ENCODE results near the gene PPARD.
A peak's percentile ranks its signal among the peaks of the same experiment; 100 is the strongest.

Gene PPARD

DNA sequence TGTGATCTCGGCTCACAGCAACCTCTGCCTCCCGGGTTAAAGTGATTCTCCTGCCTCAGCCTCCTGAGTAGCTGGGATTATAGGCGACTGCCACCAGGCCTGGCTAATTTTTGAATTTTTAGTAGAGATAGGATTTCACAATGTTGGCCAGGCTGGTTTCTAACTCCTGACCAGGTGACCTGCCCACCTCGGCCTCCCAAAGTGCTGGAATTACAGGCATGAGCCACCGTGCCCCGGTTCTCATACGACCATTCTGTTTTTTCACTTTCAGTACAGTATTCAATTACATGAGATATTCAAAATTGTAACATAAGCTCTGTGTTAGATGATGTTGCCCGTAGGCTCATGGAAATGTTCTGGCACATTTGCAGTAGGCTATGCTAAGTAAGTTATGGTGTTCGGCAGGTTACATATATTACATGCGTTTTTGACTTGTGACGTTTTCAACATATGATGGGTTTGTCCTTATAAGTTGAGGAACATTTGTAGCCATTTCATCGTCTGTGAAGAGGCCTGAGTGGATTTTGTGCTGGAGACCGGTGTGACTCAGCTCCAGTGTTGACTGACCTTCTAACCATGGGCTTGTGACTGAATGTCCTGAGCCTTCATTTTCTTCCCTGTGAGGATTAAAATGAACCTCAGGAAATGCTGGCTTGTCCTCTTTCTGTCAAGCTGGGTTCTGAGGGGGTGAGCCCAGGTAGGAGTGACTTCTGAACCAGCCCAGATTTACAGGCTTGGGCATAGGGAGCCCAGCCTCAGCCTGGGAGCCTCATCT, 12.2 kb downstream of the PPARD start:
- no peak for DNase-seq (ENCODE audit: low spot score)

DNA sequence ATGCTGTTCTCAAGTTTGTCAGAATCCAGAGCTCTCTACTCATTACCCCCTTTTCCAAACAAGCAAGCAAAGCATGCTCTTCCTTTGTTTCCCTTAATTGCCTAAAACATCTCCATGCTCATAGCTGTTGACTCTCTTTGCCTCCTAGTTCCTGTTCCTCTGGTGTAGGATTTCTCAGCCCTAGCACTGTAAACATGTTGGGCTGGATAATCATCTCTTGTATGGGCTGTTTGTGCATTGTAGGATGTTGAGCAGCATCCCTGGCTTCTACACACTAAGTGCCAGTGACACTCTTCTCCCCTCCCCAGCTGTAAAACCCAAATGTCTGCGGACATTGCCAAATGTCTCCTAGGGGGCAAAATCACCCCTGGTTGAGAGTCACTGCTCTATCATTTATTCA, 14.0 kb downstream of the PPARD start:
- no peak for DNase-seq (ENCODE audit: low spot score)

DNA sequence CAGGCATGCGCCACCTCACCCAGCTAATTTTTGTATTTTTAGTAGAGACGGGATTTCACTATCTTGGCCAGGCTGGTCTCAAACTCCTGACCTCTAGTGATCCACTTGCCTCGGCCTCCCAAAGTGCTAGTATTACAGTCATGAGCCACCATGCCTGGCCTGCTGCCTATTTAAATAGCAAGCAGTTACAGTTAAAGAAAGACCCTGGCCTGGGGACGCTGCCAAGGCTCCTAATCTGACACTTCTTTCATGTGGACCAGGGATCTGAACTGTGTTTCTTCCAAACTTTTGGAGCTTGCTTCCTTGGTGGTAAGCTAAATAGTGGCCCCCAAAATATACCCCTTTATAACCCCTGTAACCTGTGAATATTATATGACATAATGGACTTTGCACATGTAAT, 15.3 kb downstream of the PPARD start:
- DNase-seq (ENCODE audit: low spot score), result no peak

DNA sequence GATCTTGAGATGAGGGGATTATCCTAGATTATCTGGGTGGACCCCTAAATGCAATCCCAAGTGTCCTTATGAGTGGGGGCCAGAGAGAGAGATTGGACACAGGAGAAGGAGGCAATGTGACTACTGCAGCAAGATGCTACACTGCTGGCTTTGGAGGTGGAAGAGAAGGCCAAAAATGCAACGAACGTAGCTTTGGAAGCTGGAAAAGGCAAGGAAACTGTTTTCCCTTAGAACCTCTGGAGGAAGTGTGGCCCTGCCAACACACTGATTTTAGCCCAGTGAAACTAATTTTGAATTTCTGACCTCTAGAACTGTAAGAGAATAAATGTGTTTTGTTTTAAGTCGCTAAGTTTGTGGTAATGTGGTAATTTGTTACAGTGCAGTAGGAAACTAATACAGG, 15.7 kb downstream of the PPARD start:
- DNase-seq (ENCODE audit: low spot score), result no peak

DNA sequence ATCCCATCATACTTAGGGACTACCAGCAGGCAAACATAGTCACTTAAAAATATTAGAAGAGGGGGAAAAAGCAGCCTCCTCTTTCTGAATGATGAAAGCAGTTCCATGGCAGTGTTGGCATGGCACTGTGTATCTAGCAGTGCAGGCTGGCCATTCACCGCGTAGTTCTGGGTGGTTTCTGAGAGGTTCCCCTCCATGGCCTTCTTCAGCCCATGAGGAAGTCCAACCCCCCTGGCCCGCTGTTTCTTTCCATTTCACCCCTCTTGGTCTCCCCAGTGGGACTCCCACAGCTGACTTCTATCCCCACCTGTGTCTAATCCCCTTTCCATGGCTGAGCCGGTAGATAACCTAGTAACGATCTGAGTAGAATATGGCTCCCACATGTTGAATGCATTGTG, 17.0 kb downstream of the PPARD start:
- no peak for DNase-seq (ENCODE audit: low spot score)

DNA sequence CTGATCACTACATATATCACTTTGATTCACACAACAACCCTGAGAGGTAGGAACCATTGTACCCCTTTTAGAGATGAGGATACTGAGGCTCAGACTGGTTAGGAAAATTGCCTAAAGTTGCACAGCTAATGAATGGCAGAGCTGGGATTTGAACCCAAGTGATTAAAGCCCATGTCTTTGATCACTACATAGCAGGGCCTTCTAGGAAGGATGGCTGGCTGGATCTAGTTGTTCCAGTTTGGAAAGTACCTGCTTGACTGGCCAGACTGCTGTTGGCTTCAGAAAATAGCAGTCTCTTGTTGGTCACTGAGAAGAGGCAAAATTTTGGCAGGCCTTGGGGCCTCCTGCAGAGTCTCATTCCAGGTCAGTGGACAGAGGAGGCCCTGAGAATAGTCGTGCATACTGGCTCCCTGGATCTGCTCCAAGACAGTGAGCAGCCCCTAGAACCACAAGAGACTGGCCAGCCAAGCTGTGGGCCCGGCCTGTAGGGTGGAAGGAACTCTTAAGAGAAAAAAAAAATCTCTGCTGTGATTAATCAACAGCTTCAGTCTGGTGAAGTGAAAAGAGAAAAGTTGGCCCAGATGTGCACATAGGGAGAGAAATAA, 17.5 kb downstream of the PPARD start:
- peak; percentile 85 for DNase-seq (ENCODE audit: low spot score)

DNA sequence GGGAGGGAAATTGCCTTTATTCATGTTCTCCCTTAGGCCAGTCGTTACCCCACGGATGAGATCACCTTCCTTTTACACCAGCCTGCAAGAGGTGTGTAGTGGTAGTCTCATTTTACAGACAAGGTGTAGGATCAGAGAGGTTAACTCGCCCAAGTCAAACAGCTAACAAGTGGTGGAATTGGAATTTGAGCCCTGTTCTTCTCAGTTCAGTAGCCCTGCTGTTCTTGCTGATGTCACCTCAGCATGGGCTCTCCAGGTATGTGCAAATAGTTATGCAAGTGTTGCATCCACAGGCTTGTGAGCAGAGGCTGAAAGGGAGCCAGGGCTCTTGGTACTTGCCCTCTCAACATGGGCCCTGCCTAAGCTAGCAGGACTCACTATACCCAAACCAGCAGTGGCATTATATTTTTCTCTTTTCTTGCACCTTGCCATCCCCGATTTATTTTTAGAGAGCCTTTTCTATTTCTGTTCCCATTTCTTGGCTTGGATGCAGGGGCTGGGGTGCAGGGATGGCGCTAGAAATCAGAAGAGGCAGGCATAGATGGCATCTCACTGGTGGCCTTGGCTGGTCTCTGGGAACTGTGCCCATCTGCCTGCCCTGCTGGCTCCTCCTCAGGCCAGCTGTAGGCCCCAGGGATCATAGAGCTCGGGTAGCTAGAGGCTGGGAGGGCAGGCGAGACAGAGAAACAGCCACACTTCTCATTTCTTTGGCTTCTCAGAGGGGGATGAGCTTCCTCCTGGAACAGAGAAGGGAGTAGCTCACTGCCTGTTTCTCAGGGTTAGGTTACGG, 18.2 kb downstream of the PPARD start:
- DNase-seq (ENCODE audit: low spot score), result peak; percentile 91

DNA sequence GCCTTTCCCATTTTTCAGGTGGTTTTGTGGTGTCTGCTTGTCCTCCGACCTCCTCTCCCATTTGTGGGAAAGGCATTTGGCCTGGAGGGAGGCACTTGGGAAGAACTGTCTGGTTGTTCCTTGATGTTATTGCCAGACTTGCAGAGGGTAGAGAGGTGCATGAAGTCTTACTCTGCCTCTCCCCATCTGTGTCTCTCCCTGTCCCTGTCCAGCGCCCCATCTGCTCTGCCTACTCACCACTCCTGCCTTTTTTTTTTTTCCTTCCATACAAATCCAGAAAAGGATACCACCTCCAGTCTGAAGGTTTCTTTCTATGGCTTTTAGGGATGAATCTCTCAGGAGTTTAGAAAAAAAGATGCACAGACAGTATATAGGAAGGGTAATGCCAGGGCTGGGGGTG, 19.8 kb downstream of the PPARD start:
- no peak for DNase-seq (ENCODE audit: low spot score)

DNA sequence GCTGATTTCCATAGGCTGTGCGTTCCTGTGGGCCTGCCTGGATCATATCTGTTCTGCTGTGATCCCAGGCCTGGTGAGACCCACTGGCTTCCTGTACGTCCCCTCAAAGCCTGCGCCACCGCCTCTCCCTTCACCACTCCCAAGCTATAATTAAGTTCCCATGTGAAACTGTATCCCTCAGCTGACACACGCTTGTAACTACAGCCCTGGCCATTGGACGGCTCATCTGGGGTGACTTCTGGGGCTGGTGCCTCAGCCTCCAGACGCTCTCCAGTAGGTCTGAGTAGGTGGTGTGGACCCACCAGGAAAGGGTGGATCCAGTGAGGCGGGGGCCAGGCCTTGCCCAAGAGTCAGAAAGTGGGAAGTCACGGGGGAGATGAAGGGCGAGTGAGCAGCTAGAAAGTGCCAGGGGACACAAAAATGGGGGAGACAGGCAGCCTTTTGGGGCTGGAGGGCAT, 21.0 kb downstream of the PPARD start:
- DNase-seq (ENCODE audit: low spot score), result no peak

DNA sequence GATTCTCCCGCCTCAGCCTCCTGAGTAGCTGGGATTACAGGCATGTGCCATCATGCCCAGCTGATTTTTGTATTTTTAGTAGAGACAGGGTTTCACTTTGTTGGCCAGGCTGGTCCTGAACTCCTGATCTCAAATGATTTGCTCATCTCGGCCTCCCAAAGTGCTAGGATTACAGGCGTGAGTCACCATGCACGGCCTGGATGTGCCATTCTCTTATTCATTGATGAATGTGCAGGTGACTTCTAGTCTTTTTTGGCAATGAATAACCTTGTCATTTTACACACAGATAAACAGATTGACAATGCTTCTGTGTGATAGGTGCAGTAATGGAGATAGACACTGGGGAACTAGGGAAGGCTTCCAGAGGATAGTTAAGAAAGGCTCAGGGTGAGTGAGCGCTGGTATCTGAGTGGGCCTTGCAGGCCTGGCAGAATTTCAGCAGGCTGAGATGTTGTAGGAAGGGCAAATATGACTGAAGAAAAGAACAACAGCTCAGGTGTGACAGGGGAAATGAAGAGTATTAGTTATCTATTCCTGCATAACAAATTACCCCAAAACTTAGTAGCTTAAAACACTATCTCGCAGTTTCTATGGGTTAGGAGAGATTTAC, 23.3 kb downstream of the PPARD start:
- no peak for DNase-seq (ENCODE audit: low spot score)

DNA sequence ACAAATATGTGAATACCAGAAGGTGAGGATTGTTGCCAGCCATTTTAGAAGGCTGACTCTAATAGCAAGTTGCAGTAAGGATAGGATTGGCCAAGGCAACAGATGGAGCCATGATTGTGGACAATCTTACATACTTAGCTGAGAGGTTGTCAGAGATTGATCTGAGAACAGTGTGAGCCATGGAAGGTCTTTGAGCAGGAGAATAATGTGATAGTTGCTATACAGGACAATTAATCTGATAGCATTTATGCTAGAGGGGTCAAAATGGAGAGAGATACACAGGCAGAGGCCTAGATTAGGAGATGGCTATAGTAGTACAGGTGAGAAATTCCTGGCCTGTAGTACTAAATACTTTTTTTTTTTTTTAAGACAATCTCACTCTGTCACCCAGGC, 23.8 kb downstream of the PPARD start:
- DNase-seq (ENCODE audit: low spot score), result no peak

DNA sequence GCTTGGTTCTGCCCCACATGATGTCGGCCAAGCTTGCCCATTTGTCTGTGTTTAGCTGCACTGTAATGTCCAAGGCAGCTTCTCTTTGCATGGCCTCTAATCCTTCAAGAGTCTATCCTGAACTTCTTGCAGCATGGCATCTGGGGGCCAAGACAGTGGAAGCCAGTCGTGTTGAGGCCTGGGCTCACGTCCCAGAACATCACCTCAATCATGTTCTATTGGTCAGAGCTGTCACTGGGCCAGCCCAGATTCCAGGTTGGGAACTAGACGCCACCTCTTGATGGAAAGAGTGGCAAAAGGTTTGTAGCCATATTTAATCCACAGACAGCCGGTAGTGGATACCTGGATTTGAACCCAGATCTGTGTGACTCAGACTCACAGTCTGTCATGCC, 25.3 kb downstream of the PPARD start:
- DNase-seq (ENCODE audit: low spot score), result no peak

DNA sequence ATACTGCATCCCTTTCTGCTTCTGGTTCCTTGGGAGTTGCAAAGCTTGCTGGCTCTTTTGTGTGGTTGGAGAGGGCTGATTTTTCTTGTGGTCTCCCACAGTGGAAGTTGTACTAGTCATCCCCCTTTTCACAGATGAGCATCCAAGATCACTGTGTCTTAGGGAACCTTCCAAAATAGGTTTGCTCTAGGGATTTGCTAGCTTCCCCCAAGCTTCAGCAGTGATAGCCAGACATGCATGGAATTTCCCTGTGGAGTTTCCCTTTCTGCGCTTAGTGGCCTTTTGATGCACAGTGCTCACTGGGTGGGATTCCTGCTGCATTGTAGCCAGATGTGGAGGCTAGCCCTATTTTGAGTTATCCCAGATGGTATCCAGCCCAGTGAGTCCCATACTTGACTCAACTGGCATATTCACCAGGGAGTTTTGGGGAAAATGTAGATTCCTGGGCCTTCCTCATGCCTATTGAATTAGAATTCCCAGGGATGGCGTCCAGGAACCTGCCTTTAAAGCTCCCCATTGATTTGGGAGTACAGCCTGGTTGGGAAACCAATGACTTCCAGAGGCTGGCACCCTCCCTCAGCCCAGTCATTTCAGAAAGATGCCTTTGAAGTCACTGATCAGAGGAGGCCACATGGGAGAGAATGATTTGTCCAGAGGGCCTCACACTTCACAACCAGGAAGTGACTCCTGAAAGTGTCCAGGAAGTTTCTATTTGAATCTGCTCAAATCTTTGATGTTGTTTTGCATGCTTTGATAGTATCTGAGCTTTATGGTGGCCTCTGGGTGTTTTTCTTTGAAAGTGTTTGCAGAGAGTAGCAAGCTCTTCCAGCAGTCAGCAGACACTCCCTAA, 25.9 kb downstream of the PPARD start:
- DNase-seq (ENCODE audit: low spot score), result no peak

DNA sequence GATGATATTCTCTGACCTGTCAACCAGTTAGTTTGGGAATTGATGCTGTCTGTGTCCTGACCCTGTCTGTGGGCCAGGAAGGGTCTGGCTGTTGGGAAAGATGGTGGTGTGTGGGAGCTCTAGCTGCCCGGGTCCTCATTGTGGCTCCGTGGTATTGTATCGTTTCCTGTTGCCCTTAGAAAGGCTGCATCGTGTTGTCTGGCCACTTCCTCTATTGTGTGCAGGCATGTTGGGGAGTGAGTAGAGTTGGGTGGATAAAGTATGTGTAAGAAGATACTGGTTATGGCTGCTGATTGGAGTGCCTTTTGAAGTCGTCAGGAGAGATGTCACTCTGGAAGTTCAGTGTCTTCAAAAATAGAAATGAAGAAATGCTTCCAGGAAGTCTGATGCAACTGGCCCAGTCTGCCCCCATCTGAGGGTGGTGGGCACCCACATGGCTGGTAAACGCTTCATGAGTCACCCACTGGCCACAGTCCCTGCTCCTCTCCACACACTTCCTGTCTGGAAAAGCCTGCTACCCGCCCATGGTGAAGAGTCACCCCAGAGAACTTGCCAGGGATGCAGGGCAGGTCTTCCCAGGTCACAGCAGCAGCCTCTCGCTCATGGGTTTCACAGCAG, 27.9 kb downstream of the PPARD start:
- peak; percentile 77 for DNase-seq (ENCODE audit: low spot score)

DNA sequence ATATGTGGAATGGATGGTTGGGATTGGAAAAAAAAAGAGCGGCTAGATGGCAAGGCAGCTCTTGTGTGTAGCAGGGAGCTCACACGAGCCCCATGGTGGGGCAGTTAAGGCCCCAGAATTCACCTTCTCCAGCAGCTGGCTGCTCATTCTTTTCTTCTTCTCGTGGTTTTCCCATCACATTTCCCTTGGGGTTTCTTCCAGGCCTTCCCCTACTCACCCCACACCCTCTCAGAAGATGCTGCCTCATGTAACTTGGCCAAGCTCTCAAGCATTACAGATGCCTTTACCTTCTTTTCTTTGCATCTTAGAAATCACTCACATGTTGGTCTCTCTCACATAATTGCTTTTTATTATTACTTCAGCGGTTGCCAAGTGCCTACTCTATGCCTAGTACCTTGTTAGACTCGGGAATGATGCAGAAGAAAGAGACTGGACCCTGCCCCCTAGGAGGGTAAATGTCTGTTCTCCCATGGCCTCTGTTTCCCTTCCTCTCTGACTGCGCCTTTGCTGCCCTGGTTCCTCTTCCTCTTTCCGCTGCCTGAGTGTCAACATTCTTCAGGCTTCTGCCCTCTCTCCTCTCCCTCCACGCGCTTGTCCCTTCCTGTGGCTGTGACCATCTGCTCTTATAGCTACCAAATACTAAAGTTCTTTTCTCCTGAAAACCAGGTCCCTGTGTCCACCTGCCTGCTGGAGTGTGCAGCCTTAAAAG, 28.6 kb downstream of the PPARD start:
- peak; percentile 77 for DNase-seq (ENCODE audit: low spot score)

DNA sequence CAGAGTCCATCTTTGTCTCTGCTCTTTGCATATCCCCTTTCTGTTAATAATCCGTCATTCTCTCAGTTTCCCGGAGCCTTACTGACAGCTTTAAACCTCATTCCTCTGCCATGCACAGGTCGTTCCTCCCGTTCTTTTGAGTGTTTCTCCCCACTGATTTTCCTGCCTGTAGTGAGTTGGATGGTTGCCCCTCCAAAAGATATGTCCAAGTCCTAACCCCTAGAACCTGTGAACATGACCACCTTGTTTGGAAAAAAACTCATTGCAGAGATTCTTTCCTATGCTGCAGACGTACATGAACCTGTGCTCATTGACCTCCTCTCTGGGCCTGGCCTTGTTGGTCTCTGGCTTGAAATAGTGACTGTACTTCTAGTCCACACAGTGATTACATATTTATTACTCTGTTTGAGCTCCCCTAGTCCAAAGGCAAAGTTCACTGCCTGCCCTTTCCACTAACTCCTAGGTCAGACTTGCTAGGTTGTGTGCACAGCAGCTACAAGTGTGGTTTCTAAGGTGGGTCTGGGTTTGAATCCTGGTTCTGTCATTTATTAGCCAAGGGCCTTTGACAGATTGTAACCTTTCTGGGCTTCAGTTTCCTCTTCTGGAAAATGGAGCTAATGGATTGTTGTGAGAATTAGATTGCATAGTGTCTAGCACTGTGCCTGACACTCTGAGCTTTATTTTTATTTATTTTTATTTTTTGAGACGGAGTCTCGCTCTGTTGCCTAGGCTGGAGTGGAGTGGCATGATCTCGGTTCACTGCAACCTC, 29.3 kb downstream of the PPARD start:
- no peak for DNase-seq (ENCODE audit: low spot score)

DNA sequence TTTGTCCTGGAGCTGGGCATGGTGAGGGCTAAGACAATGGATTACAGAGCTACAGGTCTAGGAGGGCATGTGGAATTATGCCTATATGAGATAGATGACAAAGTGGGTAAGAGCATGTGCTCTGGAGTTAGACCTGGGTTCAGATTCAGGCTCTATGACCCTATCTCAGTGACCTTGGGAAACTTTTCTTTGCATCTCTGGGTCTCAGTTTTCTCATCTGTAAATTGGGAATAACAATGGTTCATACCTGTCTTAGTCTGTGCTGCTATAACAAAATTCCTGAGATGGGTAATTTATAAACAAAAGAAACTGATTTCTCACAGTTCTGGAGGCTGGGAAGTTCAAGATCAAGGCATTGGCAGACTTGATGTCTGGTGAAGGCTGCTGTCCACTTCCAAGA, 30.3 kb downstream of the PPARD start:
- no peak for DNase-seq (ENCODE audit: low spot score)

DNA sequence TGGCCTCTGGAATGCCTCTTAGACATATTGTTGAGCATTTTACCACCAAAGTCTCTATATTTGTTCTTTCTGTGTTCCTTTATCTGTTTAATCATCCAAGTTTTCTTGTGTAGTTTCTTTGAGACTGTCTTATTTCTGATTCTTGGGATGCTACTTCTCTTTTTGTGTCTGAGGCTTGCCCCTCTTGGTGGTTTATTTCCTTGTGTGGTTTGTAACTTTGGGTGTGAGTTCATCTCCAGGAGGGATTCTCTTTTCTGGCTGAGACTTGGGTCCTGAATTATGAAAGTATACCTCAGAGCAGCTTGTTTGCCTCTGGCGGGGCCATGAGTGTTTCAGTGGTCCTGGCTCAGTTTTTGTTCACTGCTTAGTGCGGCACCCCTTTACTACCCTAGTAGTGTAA, 33.9 kb downstream of the PPARD start:
- no peak for DNase-seq (ENCODE audit: low spot score)

DNA sequence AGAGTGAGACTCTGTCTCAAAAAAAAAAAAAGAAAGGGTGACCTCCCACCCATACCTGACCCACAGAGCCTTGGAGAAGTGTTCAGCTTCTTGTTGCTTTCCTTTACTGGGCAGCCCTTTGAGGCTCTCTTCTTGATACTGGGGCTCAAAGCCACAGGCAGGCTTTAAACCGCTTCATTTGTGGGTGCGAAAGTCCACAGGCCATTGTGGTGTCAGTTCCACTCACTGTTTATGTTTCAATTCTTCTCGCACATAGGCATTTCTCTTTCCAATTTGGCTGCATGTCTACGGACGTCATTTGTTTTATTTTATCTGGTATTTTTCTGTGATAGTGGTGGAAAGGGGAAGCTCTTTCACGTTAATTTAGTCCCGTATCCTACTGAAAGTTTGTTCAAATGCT, 34.6 kb downstream of the PPARD start:
- DNase-seq (ENCODE audit: low spot score), result no peak

DNA sequence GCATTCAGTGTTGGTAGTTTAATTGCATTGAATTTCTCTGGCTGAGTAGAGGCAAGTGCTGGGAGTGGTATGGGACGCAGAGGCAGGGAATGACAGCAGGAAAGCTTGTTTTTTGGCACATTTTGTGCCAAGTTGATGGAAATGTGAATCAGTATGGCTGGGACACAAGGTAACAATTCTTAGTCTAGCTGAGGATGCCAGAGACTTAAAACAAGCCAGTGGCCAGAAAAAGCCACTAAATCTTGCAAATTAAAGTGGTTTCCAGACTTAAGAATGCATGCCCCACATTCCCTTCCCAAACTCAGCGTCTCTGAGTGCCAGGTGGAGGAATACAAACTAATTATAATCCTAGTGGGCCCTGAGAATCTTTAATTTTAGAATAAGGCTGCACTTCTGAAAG, 35.9 kb downstream of the PPARD start:
- DNase-seq (ENCODE audit: low spot score), result no peak
